HG03520 (cell line): Measurements from ENCODE around the gene ZNF197.
"Not testable (repeated sequence)": the region's sequence is repeated elsewhere in the genome, so short reads cannot be mapped to it uniquely, and the experiment has no call there.

Experiments used
- ATAC-seq: cut with Tn5 transposase; IDR thresholded peaks from one replicate; pipeline ENCODE4 v1.9.1; 2021; ENCODE audit warnings: mild to moderate bottlenecking, moderate library complexity; ENCODE audit not compliant: unreplicated experiment

ZNF197 gene

GRCh38 chr3:44624749-44625480 is at the start of gene ZNF197:
TSS of gene ZNF197 (plus strand) at chr3:44625036. CDS start at chr3:44629155, 4,119 bp downstream.
- peak; percentile 86 for ATAC-seq

GRCh38 chr3:44576613-44577012 is 48.2 kb upstream of the ZNF197 start:
- no peak for ATAC-seq

GRCh38 chr3:44577354-44577952 is 47.4 kb upstream of the ZNF197 start:
- not testable (repeated sequence) for ATAC-seq

DNA sequence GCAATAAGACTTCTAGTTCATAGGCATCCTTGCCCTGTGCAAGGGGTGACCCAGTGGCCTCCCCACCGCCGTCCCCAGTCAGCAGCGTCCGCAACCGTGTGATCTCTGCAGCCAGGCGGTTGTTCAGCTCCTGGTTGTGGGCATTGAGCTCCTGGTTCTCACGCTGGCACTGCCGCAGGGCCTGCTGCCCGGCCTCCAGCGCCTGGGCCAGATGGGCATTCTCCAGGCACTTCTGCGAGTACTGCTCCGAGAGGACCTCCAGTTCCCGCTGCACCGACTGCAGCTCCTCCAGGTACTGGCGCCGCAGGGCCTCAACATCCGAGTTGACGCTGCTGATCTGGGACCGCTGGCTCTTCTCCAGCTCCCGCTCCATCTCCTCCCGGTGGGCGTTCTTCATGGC is 46.5 kb upstream of the ZNF197 start:
- not testable (repeated sequence) for ATAC-seq

DNA sequence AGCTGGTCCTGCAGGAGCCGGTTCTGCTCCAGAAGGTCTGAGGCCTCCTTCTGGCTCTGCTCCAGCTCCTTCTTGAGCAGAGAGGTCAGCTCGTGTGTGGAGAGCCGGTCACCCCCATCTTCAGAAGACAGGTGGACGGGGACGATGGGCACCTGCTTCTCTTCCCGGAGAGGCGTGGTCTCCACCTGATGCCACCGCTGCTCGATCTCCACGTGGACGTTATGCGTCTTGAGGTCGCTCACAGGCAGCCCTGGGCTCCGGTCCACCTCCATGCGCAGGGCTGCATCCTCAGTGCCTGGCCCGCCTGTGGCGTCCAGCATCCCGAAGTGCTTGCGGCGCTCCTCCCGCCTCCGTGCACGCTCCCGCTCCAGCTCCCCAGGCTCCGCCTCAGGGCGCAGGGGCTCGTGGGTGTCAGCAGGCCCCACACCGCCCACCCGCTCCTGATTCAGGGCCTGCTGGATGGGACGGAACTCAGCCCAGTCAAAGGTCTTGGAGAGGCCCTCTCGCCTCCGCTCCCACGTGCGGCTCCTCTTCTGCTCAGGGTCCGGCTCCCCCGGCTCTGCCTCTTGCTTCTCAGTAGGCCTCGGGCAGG is 45.8 kb upstream of the ZNF197 start:
- not testable (repeated sequence) for ATAC-seq

DNA sequence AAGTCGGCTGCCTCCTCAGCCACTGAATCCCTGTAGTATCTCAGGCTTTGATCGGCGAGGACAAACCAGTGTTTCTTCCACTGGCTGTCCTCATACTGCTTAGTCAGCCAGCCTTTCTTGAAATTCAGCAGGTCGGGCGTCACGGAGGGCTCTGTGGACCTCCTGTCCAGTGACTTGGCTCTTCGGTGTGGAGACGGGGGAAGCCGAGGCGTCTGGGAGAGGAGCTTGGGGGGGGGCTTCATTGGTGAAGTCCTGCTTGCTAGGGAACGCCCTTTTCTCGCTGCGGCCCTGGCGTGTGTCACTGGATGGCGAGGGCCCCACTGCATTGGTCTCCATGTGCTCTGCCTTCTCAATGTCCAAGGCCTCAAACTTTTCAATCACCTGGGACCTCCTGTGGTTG is 45.1 kb upstream of the ZNF197 start:
- not testable (repeated sequence) for ATAC-seq

DNA sequence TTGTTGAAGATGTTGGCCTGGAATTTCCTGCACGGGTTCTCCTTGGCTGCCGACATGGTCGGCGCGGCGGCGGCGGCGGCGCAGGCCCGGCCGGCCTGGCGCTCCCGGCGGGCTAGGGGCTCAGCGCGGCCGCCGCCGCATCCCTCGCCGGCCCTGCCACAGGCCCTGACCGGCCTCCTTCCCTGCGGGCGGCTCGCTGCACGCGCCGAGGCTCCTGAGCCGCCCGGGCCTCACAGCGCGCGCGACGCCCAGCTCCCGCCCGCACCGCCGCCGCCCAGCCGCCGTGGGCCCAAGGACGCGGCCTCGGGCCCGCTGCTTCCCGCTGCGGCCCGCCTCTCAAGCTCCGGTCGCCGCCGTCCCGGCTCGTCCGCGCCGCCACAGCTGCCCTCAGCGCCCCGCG is 43.9 kb upstream of the ZNF197 start:
- ATAC-seq: not testable (repeated sequence)

GRCh38 chr3:44584646-44585501 is 40.0 kb upstream of the ZNF197 start, which contains the start of gene ZNF660:
TSS of gene ZNF660 (plus strand) at chr3:44584964. CDS start at chr3:44594194, 9,230 bp downstream.
- no peak for ATAC-seq

DNA sequence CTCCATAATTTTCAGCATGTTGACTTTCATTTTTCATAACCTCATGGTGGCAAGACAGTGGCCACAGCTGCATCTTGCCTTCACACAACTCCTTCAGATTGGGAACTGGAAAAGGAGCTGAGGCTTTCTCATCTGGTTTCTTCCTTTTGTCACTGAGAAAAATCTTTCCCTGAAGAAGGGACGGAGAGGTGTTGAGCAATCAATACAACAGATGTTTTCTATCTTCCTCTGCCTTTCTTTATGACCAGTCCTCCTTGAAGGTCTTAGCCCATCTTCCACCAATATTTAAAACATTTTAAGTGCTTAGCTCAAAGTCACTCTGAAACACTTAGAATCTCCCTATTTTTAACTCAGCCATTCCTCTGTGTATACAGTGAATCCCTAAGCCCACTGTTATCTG is 28.2 kb upstream of the ZNF197 start:
- no peak for ATAC-seq

GRCh38 chr3:44601749-44602148 is 23.1 kb upstream of the ZNF197 start:
- ATAC-seq: no peak

- no peak for ATAC-seq
Observed at GRCh38 chr3:44612678-44613077, 12.2 kb upstream of the ZNF197 start.

DNA sequence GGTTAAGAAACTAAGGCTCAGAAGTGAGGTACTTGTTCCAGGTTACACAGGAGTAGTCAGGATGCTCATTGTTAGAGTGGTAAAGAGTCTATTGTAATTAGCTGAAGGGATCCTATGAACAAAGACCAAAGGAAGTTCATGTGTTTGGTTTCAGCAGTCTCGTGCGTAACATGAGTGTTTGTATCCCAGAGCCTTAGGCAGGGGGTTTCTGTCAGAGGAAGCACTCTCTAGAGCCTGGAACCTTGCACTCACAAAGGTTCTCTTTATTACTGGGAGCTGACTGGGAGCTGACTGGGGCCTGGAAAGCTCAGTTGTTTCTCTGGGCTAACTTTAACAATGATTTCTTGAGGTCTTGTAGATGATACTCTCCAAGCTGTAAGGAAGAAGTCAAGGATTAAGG is 3.9 kb downstream of the ZNF197 start:
- ATAC-seq: no peak

DNA sequence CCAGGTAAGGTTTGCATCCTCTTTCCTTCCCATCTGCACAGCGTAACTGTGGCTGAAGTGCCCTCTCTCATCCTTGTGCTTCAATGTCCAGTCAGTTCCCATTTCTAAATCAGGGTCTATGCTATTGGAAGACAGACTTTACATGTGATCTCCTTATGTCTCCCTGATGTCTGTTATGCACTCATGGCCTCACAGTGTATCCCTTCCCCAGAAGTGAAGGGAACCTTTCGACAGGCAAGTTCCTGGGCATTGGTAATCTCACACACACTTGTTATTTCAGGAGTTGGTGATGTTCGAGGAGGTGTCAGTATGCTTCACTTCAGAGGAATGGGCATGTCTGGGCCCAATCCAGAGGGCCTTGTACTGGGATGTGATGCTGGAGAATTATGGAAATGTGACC is 7.4 kb downstream of the ZNF197 start:
- no peak for ATAC-seq

DNA sequence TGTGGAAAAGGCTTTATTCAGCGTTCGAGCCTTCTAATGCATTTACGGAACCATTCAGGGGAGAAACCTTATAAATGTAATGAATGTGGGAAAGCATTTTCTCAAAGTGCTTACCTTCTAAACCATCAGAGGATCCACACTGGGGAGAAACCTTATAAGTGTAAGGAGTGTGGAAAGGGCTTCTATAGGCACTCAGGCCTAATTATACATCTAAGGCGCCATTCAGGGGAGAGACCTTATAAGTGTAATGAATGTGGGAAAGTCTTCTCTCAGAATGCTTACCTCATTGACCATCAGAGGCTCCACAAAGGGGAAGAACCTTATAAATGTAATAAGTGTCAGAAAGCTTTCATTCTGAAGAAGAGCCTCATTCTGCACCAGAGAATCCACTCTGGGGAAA is 17.5 kb downstream of the ZNF197 start:
- no peak for ATAC-seq

DNA sequence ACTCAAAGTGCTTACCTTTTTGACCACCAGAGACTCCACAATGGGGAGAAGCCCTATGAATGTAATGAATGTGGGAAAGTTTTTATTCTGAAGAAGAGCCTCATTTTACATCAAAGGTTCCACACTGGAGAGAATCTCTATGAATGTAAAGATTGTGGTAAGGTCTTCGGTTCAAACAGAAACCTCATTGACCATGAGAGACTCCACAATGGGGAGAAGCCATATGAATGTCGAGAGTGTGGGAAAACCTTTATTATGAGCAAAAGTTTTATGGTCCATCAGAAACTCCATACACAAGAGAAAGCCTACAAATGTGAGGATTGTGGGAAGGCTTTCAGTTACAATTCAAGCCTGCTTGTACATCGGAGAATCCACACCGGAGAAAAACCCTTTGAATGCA is 18.2 kb downstream of the ZNF197 start:
- no peak for ATAC-seq

- no peak for ATAC-seq
Observed at GRCh38 chr3:44647771-44648170, 22.9 kb downstream of the ZNF197 start.

GRCh38 chr3:44648564-44649229 is 23.9 kb downstream of the ZNF197 start, which contains the start of gene ZNF35:
TSS of gene ZNF35 (plus strand) at chr3:44648732. CDS start at chr3:44651068, 2,336 bp downstream.
- ATAC-seq: peak; percentile 91

GRCh38 chr3:44649709-44650108 is 24.9 kb downstream of the ZNF197 start:
- no peak for ATAC-seq

DNA sequence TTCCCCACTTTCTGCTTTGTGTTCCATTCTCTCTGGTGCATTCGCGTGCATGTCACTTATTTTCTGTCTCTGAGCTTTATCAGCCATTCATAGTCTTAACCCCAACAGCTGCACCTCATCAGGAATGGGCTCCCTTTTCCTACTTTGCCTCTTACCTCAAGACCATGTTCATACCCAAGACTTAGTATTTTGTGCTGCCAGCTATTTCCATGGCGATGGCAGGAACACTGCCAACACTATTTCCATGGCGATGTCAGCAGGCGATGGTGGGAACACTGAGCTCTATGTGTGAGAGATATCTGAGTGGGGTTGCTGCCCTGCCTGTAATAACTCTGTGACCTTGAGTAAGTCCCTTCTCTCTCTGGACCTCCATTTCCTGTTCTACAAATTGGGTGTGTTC is 29.2 kb downstream of the ZNF197 start:
- ATAC-seq: no peak

- no peak for ATAC-seq
Observed at GRCh38 chr3:44659015-44659414, 34.2 kb downstream of the ZNF197 start.

GRCh38 chr3:44659434-44659833 is 34.6 kb downstream of the ZNF197 start:
- no peak for ATAC-seq
